Measurements from ENCODE around the gene MTFMT.

DNA sequence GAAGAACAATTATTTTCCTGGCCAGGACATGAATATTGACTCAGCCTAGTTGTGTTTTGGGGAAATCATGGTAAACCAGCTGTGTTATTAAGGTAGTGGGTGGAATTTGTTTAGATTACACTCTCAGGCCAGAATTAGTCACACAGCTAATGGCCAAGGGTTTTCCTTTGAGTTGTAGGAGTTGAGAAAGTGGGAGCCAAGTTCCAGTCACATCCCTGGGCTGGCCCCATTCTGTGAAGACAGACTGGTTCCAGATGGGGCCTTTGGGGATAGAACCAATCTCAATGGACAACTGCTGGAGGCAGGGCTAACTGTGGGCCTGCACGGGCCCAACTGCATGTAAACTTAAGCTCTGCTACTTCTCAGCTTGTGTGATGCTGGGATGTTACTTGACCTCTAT, 39.7 kb upstream of the MTFMT start:
- TF ChIP-seq, protein P1, sequence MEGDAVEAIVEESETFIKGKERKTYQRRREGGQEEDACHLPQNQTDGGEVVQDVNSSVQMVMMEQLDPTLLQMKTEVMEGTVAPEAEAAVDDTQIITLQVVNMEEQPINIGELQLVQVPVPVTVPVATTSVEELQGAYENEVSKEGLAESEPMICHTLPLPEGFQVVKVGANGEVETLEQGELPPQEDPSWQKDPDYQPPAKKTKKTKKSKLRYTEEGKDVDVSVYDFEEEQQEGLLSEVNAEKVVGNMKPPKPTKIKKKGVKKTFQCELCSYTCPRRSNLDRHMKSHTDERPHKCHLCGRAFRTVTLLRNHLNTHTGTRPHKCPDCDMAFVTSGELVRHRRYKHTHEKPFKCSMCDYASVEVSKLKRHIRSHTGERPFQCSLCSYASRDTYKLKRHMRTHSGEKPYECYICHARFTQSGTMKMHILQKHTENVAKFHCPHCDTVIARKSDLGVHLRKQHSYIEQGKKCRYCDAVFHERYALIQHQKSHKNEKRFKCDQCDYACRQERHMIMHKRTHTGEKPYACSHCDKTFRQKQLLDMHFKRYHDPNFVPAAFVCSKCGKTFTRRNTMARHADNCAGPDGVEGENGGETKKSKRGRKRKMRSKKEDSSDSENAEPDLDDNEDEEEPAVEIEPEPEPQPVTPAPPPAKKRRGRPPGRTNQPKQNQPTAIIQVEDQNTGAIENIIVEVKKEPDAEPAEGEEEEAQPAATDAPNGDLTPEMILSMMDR (IDR thresholded peaks at IDR 0.05) = no peak
- no peak for TF ChIP-seq POLR2A (IDR thresholded peaks at IDR 0.05)

Measured in adrenal gland (tissue), 5 donors.